K562 (cell line): ENCODE data around the gene ACTN1. TPM values are rescaled to one million over a fixed set of nuclear protein-coding genes. Genes with fewer than 3 reads are reported as not detected.

ENCODE experiments used
- ARID4B ChIP-seq: sonication (generic); formaldehyde crosslinking; IDR thresholded peaks from 2 replicates; pipeline ENCODE4 v1.8.0; 2022; ENCODE audit warnings: mild to moderate bottlenecking, missing genetic modification reagents
- GATAD2A ChIP-seq: fragments of 450-650 bp; IDR thresholded peaks from 2 replicates; pipeline ENCODE4 v1.6.1; 2017
- NR1H2 ChIP-seq: sonication (generic); formaldehyde crosslinking; IDR thresholded peaks from 2 replicates; pipeline ENCODE4 v1.4.0; 2020; ENCODE audit warnings: mild to moderate bottlenecking, missing genetic modification reagents
- ZBTB17 ChIP-seq: fragments of 450-650 bp; formaldehyde crosslinking; IDR thresholded peaks from 2 replicates; pipeline ENCODE4 v1.4.0; 2020; ENCODE audit warnings: mild to moderate bottlenecking
- ZNF830 ChIP-seq: fragments of 250-450 bp; sonication (Bioruptor Pico); IDR thresholded peaks from 2 replicates; pipeline ENCODE4 v1.5.0; 2021; ENCODE audit warnings: mild to moderate bottlenecking
- polyA plus RNA-seq, 8 experiments: library from polyadenylated mRNA; depleted of rRNA in 4 of 8; stranded (reverse) in 5 of 8; unstranded in 3 of 8; fragments of >200 nt; fragmentation: Nextera tagmentation in 2 of 8; fragmentation: Illumina TruSeq in 1 of 8; extraction: Ambion mirVana in 2 of 8; extraction: Trizol in 1 of 8; gene quantifications; 2 replicates each; pipeline versions ENCODE4 v1.2.1 to v1.2.3, GENCODE V29; 2011 to 2014; ENCODE audit warnings: inconsistent platforms in 1 of 8, missing spikeins in 1 of 8
- total RNA-seq, 7 experiments: library from RNA; depleted of rRNA in 6 of 7; stranded (reverse); fragments of >200 nt in 6 of 7; fragmentation: Illumina TruSeq in 2 of 7; extraction: Trizol in 2 of 7; gene quantifications; 2 replicates each; pipeline versions ENCODE4 v1.2.1 to v1.2.3, GENCODE V29; 2011 to 2021; ENCODE audit warnings: low replicate concordance in 1 of 7
- TF ChIP-seq, protein P1 (sequence below), 2 experiments: fragments of 450-650 bp; formaldehyde crosslinking in 1 of 2; IDR thresholded peaks; 2 replicates each; pipeline versions ENCODE4 v1.4.0 to v1.6.1; 2014 to 2020; ENCODE audit warnings: mild to moderate bottlenecking in 2 of 2, borderline replicate concordance in 1 of 2, low read depth in 1 of 2
- TF ChIP-seq, protein P2 (sequence below): fragments of 250-450 bp; sonication (Bioruptor Pico); IDR thresholded peaks from 2 replicates; pipeline ENCODE4 v1.5.0; 2022; ENCODE audit warnings: mild to moderate bottlenecking
- TF ChIP-seq, protein P3 (sequence below), 2 experiments: IDR thresholded peaks in 1 of 2; conservative IDR thresholded peaks in 1 of 2; 2 replicates each; pipeline ENCODE4 v1.6.1; 2016; ENCODE audit warnings: low read depth in 2 of 2, mild to moderate bottlenecking in 1 of 2, missing compliant biosample characterization in 1 of 2, missing genetic modification characterization in 1 of 2, moderate library complexity in 1 of 2

Gene ACTN1
- total and polyA plus RNA-seq, 9 of the 15 experiments (the other 6 are each of a cell fraction or from before 2014, with no cell fraction given): 2.2 to 67.7 (median 34.5) TPM

GRCh38 chr14:68862954-68863594 lies 116.0 kb downstream of the ACTN1 start (continued):
- TF ChIP-seq, protein P1, sequence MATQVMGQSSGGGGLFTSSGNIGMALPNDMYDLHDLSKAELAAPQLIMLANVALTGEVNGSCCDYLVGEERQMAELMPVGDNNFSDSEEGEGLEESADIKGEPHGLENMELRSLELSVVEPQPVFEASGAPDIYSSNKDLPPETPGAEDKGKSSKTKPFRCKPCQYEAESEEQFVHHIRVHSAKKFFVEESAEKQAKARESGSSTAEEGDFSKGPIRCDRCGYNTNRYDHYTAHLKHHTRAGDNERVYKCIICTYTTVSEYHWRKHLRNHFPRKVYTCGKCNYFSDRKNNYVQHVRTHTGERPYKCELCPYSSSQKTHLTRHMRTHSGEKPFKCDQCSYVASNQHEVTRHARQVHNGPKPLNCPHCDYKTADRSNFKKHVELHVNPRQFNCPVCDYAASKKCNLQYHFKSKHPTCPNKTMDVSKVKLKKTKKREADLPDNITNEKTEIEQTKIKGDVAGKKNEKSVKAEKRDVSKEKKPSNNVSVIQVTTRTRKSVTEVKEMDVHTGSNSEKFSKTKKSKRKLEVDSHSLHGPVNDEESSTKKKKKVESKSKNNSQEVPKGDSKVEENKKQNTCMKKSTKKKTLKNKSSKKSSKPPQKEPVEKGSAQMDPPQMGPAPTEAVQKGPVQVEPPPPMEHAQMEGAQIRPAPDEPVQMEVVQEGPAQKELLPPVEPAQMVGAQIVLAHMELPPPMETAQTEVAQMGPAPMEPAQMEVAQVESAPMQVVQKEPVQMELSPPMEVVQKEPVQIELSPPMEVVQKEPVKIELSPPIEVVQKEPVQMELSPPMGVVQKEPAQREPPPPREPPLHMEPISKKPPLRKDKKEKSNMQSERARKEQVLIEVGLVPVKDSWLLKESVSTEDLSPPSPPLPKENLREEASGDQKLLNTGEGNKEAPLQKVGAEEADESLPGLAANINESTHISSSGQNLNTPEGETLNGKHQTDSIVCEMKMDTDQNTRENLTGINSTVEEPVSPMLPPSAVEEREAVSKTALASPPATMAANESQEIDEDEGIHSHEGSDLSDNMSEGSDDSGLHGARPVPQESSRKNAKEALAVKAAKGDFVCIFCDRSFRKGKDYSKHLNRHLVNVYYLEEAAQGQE (IDR thresholded peaks at IDR 0.05; ENCODE audit: borderline replicate concordance): peak; percentile 51; the same call in 1 of the 2 replicates
- TF ChIP-seq, protein P1 (CRISPR knock-in tag; IDR thresholded peaks at IDR 0.05; ENCODE audit: low read depth): no peak
- TF ChIP-seq, protein P2, sequence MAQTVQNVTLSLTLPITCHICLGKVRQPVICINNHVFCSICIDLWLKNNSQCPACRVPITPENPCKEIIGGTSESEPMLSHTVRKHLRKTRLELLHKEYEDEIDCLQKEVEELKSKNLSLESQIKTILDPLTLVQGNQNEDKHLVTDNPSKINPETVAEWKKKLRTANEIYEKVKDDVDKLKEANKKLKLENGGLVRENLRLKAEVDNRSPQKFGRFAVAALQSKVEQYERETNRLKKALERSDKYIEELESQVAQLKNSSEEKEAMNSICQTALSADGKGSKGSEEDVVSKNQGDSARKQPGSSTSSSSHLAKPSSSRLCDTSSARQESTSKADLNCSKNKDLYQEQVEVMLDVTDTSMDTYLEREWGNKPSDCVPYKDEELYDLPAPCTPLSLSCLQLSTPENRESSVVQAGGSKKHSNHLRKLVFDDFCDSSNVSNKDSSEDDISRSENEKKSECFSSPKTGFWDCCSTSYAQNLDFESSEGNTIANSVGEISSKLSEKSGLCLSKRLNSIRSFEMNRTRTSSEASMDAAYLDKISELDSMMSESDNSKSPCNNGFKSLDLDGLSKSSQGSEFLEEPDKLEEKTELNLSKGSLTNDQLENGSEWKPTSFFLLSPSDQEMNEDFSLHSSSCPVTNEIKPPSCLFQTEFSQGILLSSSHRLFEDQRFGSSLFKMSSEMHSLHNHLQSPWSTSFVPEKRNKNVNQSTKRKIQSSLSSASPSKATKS (CRISPR knock-in tag): no peak
- TF ChIP-seq, protein P3, sequence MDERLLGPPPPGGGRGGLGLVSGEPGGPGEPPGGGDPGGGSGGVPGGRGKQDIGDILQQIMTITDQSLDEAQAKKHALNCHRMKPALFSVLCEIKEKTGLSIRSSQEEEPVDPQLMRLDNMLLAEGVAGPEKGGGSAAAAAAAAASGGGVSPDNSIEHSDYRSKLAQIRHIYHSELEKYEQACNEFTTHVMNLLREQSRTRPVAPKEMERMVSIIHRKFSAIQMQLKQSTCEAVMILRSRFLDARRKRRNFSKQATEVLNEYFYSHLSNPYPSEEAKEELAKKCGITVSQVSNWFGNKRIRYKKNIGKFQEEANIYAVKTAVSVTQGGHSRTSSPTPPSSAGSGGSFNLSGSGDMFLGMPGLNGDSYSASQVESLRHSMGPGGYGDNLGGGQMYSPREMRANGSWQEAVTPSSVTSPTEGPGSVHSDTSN (CRISPR knock-in tag; IDR thresholded peaks at IDR 0.05; ENCODE audit: low read depth): peak; percentile 29
- TF ChIP-seq, protein P3 (tag; conservative IDR thresholded peaks at IDR 0.05; ENCODE audit: low read depth): peak; percentile 73
- TF ChIP-seq NR1H2 (CRISPR knock-in tag) (no peak), GATAD2A (no peak), ZNF830 (CRISPR knock-in tag) (no peak), ZBTB17 (CRISPR knock-in tag) (no peak), ARID4B (no peak)
